HepG2 (cell line): Measurements from ENCODE around the gene SLC25A23. TPM values are rescaled to one million over a fixed set of nuclear protein-coding genes. Genes with fewer than 3 reads are reported as not detected.

Source experiments
- ATAC-seq: fragments of 200-7000 bp; cut with Tn5 transposase; 3 replicates; pipeline ENCODE4 v1.9.1; 2020; ENCODE audit warnings: mild to moderate bottlenecking, moderate library complexity
- BruUV-seq: library from RNA; stranded (reverse); fragments of 400-500 nt; replicated peaks from 2 replicates; lab custom pipeline; 2021; lab: Mats Ljungman, UMichigan
- CTCF ChIA-PET: fragments of 300-600 bp; formaldehyde crosslinking; extraction: SDS; loops from one replicate; lab custom pipeline; 2021; ENCODE audit warnings: low total read pairs, inconsistent platforms, low intra/inter-chr PET ratio; lab: Yijun Ruan, JAX
- POLR2A ChIA-PET: fragments of 350-600 bp; sonication (Branson Sonifier 250); formaldehyde crosslinking; loops from one replicate; lab custom pipeline; 2020; ENCODE audit warnings: antibody characterized with exemption, inconsistent platforms; lab: Yijun Ruan, JAX
- DNase-seq: peaks from one replicate; pipeline ENCODE4 v3.0.0-alpha.2; 2015; ENCODE audit warnings: low spot score
- FAIRE-seq: peaks from 3 replicates; lab custom pipeline; 2011; peaks lifted over from hg19 to GRCh38; lab: Jason Lieb, UNC
- H2AFZ ChIP-seq: one replicate; pipeline ENCODE4 v1.6.1; 2011; ENCODE audit warnings: low read length, inconsistent platforms
- H3K27ac ChIP-seq: fragments of 300-600 bp; 3 replicates; pipeline ENCODE4 v1.8.0; 2011; ENCODE audit warnings: mixed run types, mild to moderate bottlenecking, mixed read lengths, low read length, inconsistent platforms; ENCODE audit not compliant: insufficient read depth; ENCODE audit errors: extremely low read length
- H3K27me3 ChIP-seq, 2 experiments: fragments of 200-600 bp in 1 of 2; 2 replicates in 1 of 2; 3 replicates in 1 of 2; pipeline versions ENCODE4 v1.6.0 to v1.8.0; 2011; ENCODE audit warnings: low read length in 2 of 2, mild to moderate bottlenecking in 2 of 2, moderate library complexity in 2 of 2, inconsistent platforms in 1 of 2; ENCODE audit not compliant: insufficient read depth in 2 of 2, control insufficient read depth in 1 of 2
- H3K36me3 ChIP-seq, 2 experiments: fragments of 200-600 bp in 1 of 2; replicated peaks in 1 of 2; 2 replicates in 1 of 2; 3 replicates in 1 of 2; pipeline versions ENCODE4 v1.5.1 to v1.8.0; 2011; ENCODE audit warnings: low read length in 2 of 2, inconsistent platforms in 1 of 2; ENCODE audit not compliant: insufficient read depth in 2 of 2, control insufficient read depth in 1 of 2
- H3K4me1 ChIP-seq: 2 replicates; pipeline ENCODE4 v1.5.1; 2012; ENCODE audit warnings: low read length, inconsistent platforms; ENCODE audit not compliant: insufficient read depth
- H3K4me2 ChIP-seq: 2 replicates; pipeline ENCODE4 v1.6.0; 2011; ENCODE audit warnings: low read depth, low read length, inconsistent platforms
- H3K4me3 ChIP-seq, 3 experiments: fragments of 200-600 bp in 1 of 3; sonication (generic), shearing (Covaris generic) in 1 of 3; replicated peaks in 1 of 3; 2 replicates each; pipeline ENCODE4 v1.5.1; 2011 to 2016; ENCODE audit warnings: low read length in 3 of 3, inconsistent platforms in 2 of 3, low read depth in 2 of 3, mild to moderate bottlenecking in 2 of 3, control low read depth in 1 of 3, mixed read lengths in 1 of 3; ENCODE audit not compliant: insufficient read depth in 1 of 3
- H3K79me2 ChIP-seq: one replicate; pipeline ENCODE4 v1.6.1; 2011; ENCODE audit warnings: low read length, inconsistent platforms; ENCODE audit not compliant: insufficient read depth
- H3K9ac ChIP-seq: 2 replicates; pipeline ENCODE4 v1.6.0; 2011; ENCODE audit warnings: mild to moderate bottlenecking, low read depth, low read length, inconsistent platforms; ENCODE audit not compliant: insufficient read depth
- H3K9me3 ChIP-seq: 2 replicates; pipeline ENCODE4 v1.5.1; 2012; ENCODE audit warnings: mild to moderate bottlenecking, low read length
- H4K20me1 ChIP-seq: 2 replicates; pipeline ENCODE4 v1.6.0; 2011; ENCODE audit warnings: inconsistent platforms, mild to moderate bottlenecking, low read length, moderate library complexity; ENCODE audit not compliant: insufficient read depth
- POGZ ChIP-seq: sonication (generic); formaldehyde crosslinking; IDR thresholded peaks from 2 replicates; pipeline ENCODE4 v1.4.0; 2020; ENCODE audit warnings: mild to moderate bottlenecking, missing genetic modification reagents
- RBM22 ChIP-seq: fragments of 200-400 bp; formaldehyde crosslinking; optimal IDR thresholded peaks from 2 replicates; pipeline ENCODE3; 2017; ENCODE audit warnings: mild to moderate bottlenecking, low read length, moderate library complexity
- RFXAP ChIP-seq: sonication (generic); formaldehyde crosslinking; IDR thresholded peaks from 2 replicates; pipeline ENCODE4 v1.4.0; 2020; ENCODE audit warnings: missing genetic modification reagents, borderline replicate concordance
- TCF7L2 ChIP-seq: IDR thresholded peaks from 2 replicates; pipeline ENCODE4 v1.6.1; 2011; ENCODE audit warnings: mild to moderate bottlenecking, low read depth, low read length, moderate library complexity
- ZNF143 ChIP-seq: sonication (generic); formaldehyde crosslinking; IDR thresholded peaks from 2 replicates; pipeline ENCODE4 v1.4.0; 2020; ENCODE audit warnings: missing genetic modification reagents
- ZNF773 ChIP-seq: sonication (generic); formaldehyde crosslinking; IDR thresholded peaks from 2 replicates; pipeline ENCODE4 v1.4.0; 2020; ENCODE audit warnings: missing genetic modification reagents, borderline replicate concordance
- WGBS: methylation state at CpG from one replicate; pipeline ENCODE4 v1.1.6; 2017; ENCODE audit warnings: low lambda C conversion rate; 5-methylcytosine and 5-hydroxymethylcytosine counted together
- in situ Hi-C: cut with HindIII; loops from 2 replicates; pipeline ENCODE4 v1.10.0; 2017; ENCODE audit warnings: low pct_unique_long_range_greater_than_20kb; ENCODE audit not compliant: extremely low pct_ligation_motif_present
- intact Hi-C: fragments of 100-400 bp; cut with micrococcal nuclease; formaldehyde crosslinking; loops from one replicate; pipeline ENCODE4 v1.10.0; 2022; ENCODE audit not compliant: unreplicated experiment
- polyA plus RNA-seq, 8 experiments: library from polyadenylated mRNA; depleted of rRNA in 3 of 8; stranded (reverse) in 7 of 8; unstranded in 1 of 8; fragments of >200 nt; fragmentation: Illumina TruSeq in 4 of 8; extraction: Trizol in 4 of 8; gene quantifications; 2 replicates each; pipeline versions ENCODE4 v1.2.1 to v1.2.3, GENCODE V29; 2011 to 2016; ENCODE audit warnings: low read depth in 4 of 8, missing spikeins in 1 of 8, mixed read lengths in 1 of 8; ENCODE audit not compliant: insufficient read depth in 1 of 8
- total RNA-seq, 5 experiments: library from RNA; depleted of rRNA; stranded (reverse); fragments of >200 nt; fragmentation: Illumina TruSeq; extraction: Trizol; gene quantifications; 2 replicates each; pipeline ENCODE4 v1.2.3, GENCODE V29; 2016; ENCODE audit warnings: low read depth in 1 of 5
- TF ChIP-seq, protein P1 (sequence below): sonication (generic); formaldehyde crosslinking; IDR thresholded peaks from 2 replicates; pipeline ENCODE4 v1.5.0; 2020; ENCODE audit warnings: missing genetic modification reagents, mild to moderate bottlenecking, borderline replicate concordance
- TF ChIP-seq, protein P2 (sequence below): sonication (generic); formaldehyde crosslinking; IDR thresholded peaks from 2 replicates; pipeline ENCODE4 v1.4.0; 2020; ENCODE audit warnings: mild to moderate bottlenecking, missing genetic modification reagents, borderline replicate concordance

Gene SLC25A23
- total and polyA plus RNA-seq, 2 of the 13 experiments (the other 11 are each of a cell fraction or from before 2014, with no cell fraction given) = 12.4 to 15.2 TPM

DNA sequence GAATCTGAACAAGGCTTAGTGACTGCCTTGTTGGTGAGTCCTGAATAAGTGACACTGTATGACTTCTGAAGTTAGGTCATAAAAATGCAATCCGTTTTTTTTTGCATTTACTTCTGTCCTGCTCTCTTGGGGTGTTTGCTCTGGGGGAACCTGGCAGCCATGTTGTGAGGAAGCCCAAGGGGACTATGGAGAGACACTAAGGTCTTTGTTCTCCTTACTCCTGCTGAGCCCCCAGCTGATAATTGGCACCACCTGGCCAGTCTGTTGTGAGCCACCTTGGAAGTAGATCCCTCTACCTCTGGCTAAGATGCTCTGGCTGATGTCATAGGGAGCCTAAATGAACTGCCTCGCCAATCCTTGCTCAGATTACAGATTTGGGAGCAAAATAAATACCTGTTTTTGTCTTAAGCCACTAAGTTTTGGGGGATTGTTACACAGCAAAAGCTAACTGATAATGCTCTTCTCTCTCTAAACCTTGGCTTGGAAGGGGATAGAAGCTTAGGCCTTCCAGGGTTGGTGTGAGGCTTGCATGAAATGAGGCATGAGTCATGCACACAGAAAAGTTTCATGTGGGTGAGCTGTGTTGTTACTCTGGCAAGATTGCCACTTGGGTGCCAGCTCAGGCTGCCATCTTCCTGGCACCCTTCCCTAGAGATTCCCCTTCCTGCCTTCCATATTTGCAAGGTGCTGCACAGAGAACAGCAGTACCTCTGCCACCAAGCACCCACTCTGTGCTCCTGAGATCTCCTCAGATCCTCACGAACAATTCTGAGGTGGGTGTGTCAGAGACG, 32.4 kb upstream of the SLC25A23 start:
- Histone ChIP-seq H3K36me3 (no peaks in the 10 kb centered on the region), H3K4me2 (no peak overlapping the region), H2AFZ (no peak overlapping the region), H3K4me1 (no peaks in the 10 kb centered on the region), H3K27me3 (no peaks in the 10 kb centered on the region), H3K9ac (no peak overlapping the region), H4K20me1 (no peaks in the 10 kb centered on the region), H3K79me2 (no peaks in the 10 kb centered on the region), H3K4me3 (no peak overlapping the region), H3K9me3 (no peaks in the 10 kb centered on the region), H3K27ac (no peak overlapping the region)
- intact Hi-C loops (no loop called here), in situ Hi-C loops (no loop called here)
- 26% methylated on average over 4 of the region's 4 CpGs for WGBS
- no peak for DNase-seq
- BruUV-seq = no TSS peak
- TF ChIP-seq, protein P1, sequence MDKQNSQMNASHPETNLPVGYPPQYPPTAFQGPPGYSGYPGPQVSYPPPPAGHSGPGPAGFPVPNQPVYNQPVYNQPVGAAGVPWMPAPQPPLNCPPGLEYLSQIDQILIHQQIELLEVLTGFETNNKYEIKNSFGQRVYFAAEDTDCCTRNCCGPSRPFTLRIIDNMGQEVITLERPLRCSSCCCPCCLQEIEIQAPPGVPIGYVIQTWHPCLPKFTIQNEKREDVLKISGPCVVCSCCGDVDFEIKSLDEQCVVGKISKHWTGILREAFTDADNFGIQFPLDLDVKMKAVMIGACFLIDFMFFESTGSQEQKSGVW = no peak
- no peak for TF ChIP-seq TCF7L2
- no peak for TF ChIP-seq ZNF143 (CRISPR knock-in tag)
- no peak for TF ChIP-seq POGZ (CRISPR knock-in tag)
- TF ChIP-seq ZNF773 (CRISPR knock-in tag) = no peak
- no peak for TF ChIP-seq RFXAP (CRISPR knock-in tag)
- TF ChIP-seq RBM22 = no peak
- TF ChIP-seq, protein P2, sequence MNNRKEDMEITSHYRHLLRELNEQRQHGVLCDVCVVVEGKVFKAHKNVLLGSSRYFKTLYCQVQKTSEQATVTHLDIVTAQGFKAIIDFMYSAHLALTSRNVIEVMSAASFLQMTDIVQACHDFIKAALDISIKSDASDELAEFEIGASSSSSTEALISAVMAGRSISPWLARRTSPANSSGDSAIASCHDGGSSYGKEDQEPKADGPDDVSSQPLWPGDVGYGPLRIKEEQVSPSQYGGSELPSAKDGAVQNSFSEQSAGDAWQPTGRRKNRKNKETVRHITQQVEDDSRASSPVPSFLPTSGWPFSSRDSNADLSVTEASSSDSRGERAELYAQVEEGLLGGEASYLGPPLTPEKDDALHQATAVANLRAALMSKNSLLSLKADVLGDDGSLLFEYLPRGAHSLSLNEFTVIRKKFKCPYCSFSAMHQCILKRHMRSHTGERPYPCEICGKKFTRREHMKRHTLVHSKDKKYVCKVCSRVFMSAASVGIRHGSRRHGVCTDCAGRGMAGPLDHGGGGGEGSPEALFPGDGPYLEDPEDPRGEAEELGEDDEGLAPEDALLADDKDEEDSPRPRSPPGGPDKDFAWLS (CRISPR knock-in tag) = no peak
- ChIA-PET CTCF (no interaction called here), POLR2A (no interaction called here)
- no peak for FAIRE-seq
- ATAC-seq = no peak
